HEK293 (cell line): ENCODE data around the gene MORF4L2.
A peak's percentile ranks its signal among the peaks of the same experiment; 100 is the strongest.

Experiments used
- CTCF ChIA-PET: fragments of 350-600 bp; formaldehyde crosslinking; extraction: SDS; loops from one replicate; lab custom pipeline; 2021; ENCODE audit warnings: antibody characterized with exemption; lab: Yijun Ruan, JAX
- POLR2A ChIA-PET: fragments of 300-600 bp; formaldehyde crosslinking; extraction: SDS; loops from one replicate; lab custom pipeline; 2020; ENCODE audit warnings: antibody characterized with exemption, inconsistent platforms; lab: Yijun Ruan, JAX
- H3K27ac ChIP-seq: fragments of 200-500 bp; sonication (Bioruptor generic); 2 replicates; pipeline ENCODE4 v1.5.1; 2014; ENCODE audit warnings: low read depth, low read length, control low read depth, inconsistent platforms; ENCODE audit errors: extremely low read depth
- H3K36me3 ChIP-seq, 2 experiments: fragments of 200-500 bp in 1 of 2; sonication (Bioruptor generic) in 1 of 2; 1 replicate in 1 of 2; 2 replicates in 1 of 2; pipeline ENCODE4 v1.5.1; 2014 to 2017; ENCODE audit warnings: inconsistent platforms in 2 of 2, low read length in 2 of 2; ENCODE audit not compliant: control insufficient read depth in 2 of 2, insufficient read depth in 1 of 2
- H3K4me1 ChIP-seq: fragments of 200-500 bp; sonication (Bioruptor generic); 2 replicates; pipeline ENCODE4 v1.5.1; 2014; ENCODE audit warnings: mild to moderate bottlenecking, low read length, inconsistent platforms; ENCODE audit not compliant: control insufficient read depth, insufficient read depth
- H3K4me3 ChIP-seq: 2 replicates; pipeline ENCODE4 v1.5.1; 2011; ENCODE audit warnings: low read depth, mild to moderate bottlenecking, control low read depth, low read length, moderate library complexity
- H3K9me3 ChIP-seq: fragments of 200-500 bp; sonication (Bioruptor generic); 2 replicates; pipeline ENCODE4 v1.5.1; 2014; ENCODE audit warnings: low read depth, low read length, inconsistent platforms; ENCODE audit not compliant: control insufficient read depth, insufficient read depth
- GFI1B ChIP-seq: fragments of 450-650 bp; formaldehyde crosslinking; IDR thresholded peaks from 2 replicates; pipeline ENCODE4 v1.5.1; 2016; ENCODE audit warnings: missing biosample characterization, missing genetic modification characterization
- WT1 ChIP-seq: fragments of 450-650 bp; formaldehyde crosslinking; IDR thresholded peaks from 2 replicates; pipeline ENCODE4 v1.5.1; 2016; ENCODE audit warnings: missing biosample characterization, missing genetic modification characterization
- YY1 ChIP-seq: fragments of 450-650 bp; formaldehyde crosslinking; IDR thresholded peaks from 2 replicates; pipeline ENCODE4 v1.5.1; 2018; ENCODE audit warnings: missing biosample characterization, missing genetic modification characterization
- ZBTB17 ChIP-seq: fragments of 450-650 bp; formaldehyde crosslinking; IDR thresholded peaks from 2 replicates; pipeline ENCODE4 v1.5.1; 2016; ENCODE audit warnings: missing biosample characterization, missing genetic modification characterization
- ZBTB20 ChIP-seq: fragments of 450-650 bp; formaldehyde crosslinking; IDR thresholded peaks from 2 replicates; pipeline ENCODE4 v1.5.1; 2016; ENCODE audit warnings: missing biosample characterization, missing genetic modification characterization
- ZBTB48 ChIP-seq: fragments of 450-650 bp; formaldehyde crosslinking; IDR thresholded peaks from 2 replicates; pipeline ENCODE4 v1.5.1; 2016; ENCODE audit warnings: missing biosample characterization, missing genetic modification characterization
- ZNF146 ChIP-seq: fragments of 450-650 bp; formaldehyde crosslinking; IDR thresholded peaks from 2 replicates; pipeline ENCODE4 v1.5.1; 2016; ENCODE audit warnings: missing biosample characterization, missing genetic modification characterization
- ZNF211 ChIP-seq: fragments of 450-650 bp; formaldehyde crosslinking; IDR thresholded peaks from 2 replicates; pipeline ENCODE4 v1.5.1; 2016; ENCODE audit warnings: low read depth, missing biosample characterization, missing genetic modification characterization
- ZNF324 ChIP-seq: fragments of 450-650 bp; formaldehyde crosslinking; IDR thresholded peaks from 2 replicates; pipeline ENCODE4 v1.5.1; 2016; ENCODE audit warnings: missing biosample characterization, missing genetic modification characterization
- ZNF335 ChIP-seq: fragments of 450-650 bp; formaldehyde crosslinking; conservative IDR thresholded peaks from 2 replicates; pipeline ENCODE4 v1.5.1; 2016; ENCODE audit warnings: missing biosample characterization, missing genetic modification characterization
- ZNF341 ChIP-seq: fragments of 450-650 bp; formaldehyde crosslinking; IDR thresholded peaks from 2 replicates; pipeline ENCODE4; 2016; ENCODE audit warnings: low read depth, missing biosample characterization, missing genetic modification characterization
- ZNF394 ChIP-seq: fragments of 450-650 bp; formaldehyde crosslinking; IDR thresholded peaks from 2 replicates; pipeline ENCODE4 v1.5.1; 2016; ENCODE audit warnings: missing biosample characterization, missing genetic modification characterization, mild to moderate bottlenecking, moderate library complexity, borderline replicate concordance
- ZNF48 ChIP-seq: fragments of 450-650 bp; formaldehyde crosslinking; IDR thresholded peaks from 2 replicates; pipeline ENCODE4 v1.5.1; 2016; ENCODE audit warnings: missing biosample characterization, missing genetic modification characterization
- ZNF529 ChIP-seq: fragments of 450-650 bp; formaldehyde crosslinking; IDR thresholded peaks from 2 replicates; pipeline ENCODE4 v1.5.1; 2017; ENCODE audit warnings: missing genetic modification characterization, missing biosample characterization; ENCODE audit not compliant: insufficient replicate concordance
- ZNF658 ChIP-seq: fragments of 450-650 bp; formaldehyde crosslinking; IDR thresholded peaks from 2 replicates; pipeline ENCODE4; 2016; ENCODE audit warnings: missing biosample characterization, missing genetic modification characterization
- ZNF76 ChIP-seq: fragments of 450-650 bp; formaldehyde crosslinking; IDR thresholded peaks from 2 replicates; pipeline ENCODE4; 2016; ENCODE audit warnings: low read depth, missing biosample characterization, missing genetic modification characterization, borderline replicate concordance
- TF ChIP-seq, protein P1 (sequence below): fragments of 450-650 bp; formaldehyde crosslinking; IDR thresholded peaks from 2 replicates; pipeline ENCODE4 v1.5.1; 2016; ENCODE audit warnings: missing biosample characterization, missing genetic modification characterization
- TF ChIP-seq, protein P2 (sequence below): fragments of 450-650 bp; formaldehyde crosslinking; IDR thresholded peaks from 2 replicates; pipeline ENCODE4 v1.5.1; 2016; ENCODE audit warnings: missing biosample characterization, missing genetic modification characterization
- TF ChIP-seq, protein P3 (sequence below): fragments of 450-650 bp; formaldehyde crosslinking; IDR thresholded peaks from 2 replicates; pipeline ENCODE4 v1.5.1; 2017; ENCODE audit warnings: missing biosample characterization, missing genetic modification characterization
- TF ChIP-seq, protein P4 (sequence below): fragments of 450-650 bp; formaldehyde crosslinking; IDR thresholded peaks from 2 replicates; pipeline ENCODE4 v1.5.1; 2016; ENCODE audit warnings: missing biosample characterization, missing genetic modification characterization
- TF ChIP-seq, protein P5 (sequence below): fragments of 450-650 bp; formaldehyde crosslinking; IDR thresholded peaks from 2 replicates; pipeline ENCODE4 v1.5.1; 2016; ENCODE audit warnings: missing biosample characterization, missing genetic modification characterization, borderline replicate concordance

Gene MORF4L2

DNA sequence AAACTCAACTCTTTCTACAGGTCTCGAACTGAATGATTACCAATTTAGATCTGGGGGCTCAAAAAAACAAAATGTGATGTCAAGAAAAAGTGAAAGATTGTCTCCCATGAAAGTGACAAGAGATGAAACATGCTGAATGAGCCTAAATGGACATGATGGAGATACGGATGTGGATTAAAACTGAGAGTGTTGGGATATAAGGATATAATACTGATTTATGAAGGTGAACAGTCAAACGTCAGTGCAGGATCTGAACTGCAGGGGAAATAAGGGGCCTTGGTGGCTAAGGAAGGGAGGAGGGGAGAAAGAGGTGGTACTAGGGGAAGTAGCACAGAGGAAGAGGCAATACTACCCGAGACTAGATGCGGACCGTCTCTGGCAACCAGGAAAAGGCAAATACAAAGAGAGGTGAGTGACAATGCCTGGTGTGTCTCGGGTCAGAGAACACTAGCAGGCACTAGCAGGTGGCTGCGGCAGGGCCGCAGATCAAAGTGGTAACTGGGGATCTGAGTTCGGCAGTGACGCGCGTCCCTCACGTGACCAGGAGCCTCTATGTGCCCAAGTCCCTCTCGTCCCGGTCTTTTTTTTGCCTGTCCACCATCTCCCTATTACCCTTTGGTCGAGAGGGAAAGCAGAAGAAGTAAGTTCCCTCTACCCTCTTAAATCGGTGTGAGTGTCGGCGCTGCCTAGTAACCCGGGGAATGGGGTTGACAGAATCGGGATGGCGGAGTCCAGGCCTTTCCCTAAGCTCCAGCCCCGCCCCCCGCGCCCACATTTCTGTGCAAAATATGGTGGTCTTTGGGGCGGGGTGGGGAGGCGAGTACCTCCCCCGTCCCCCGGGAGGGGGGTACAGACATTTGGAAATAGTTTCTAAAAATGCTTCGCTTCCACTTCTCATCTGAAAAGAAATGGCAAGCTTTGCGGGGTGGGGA lies 57.8 kb downstream of the MORF4L2 start, which contains the start of gene TCEAL1:
TCEAL1 (plus strand) TSS at position 590 of the 932 bp plus-strand sequence. CDS start 942 bp downstream, outside the sequence.
- ChIA-PET CTCF (interaction anchor here (0.7 to 1.3 kb wide), 4 partner anchors 13 to 144 kb away, joined by 3 to 4 read pairs (median 3); no protein-coding TSS in a partner anchor), POLR2A (interaction anchor here (1.8 to 2.7 kb wide), 2 partner anchors 18 to 58 kb away, joined by 7 to 11 read pairs; partner anchors contain the start of gene MORF4L2)
- no peaks in the 10 kb centered on the region for H3K9me3 ChIP-seq
- H3K36me3 ChIP-seq: peaks cover 0 to 5% of the 10 kb centered on the region in 2 experiments; a peak in 1 of 3 replicates
- H3K27ac ChIP-seq: peak within 1 kb of the TSS; percentile 84
- peak within 1 kb of the TSS; percentile 73 for H3K4me3 ChIP-seq
- peaks cover 4% of the 10 kb centered on the region; the same call in 1 of the 2 replicates for H3K4me1 ChIP-seq
- TF ChIP-seq ZNF211 (tag by site-specific recombination) (no peak), YY1 (tag by site-specific recombination) (peak; percentile 45; the same call in 1 of the 2 replicates), ZNF529 (tag by site-specific recombination) (no peak), ZNF324 (no peak), ZNF335 (peak; percentile 95), ZBTB20 (peak; percentile 99), ZNF76 (peak; percentile 21; the same call in 1 of the 2 replicates), GFI1B (no peak), ZNF48 (tag by site-specific recombination) (no peak), ZNF341 (tag by site-specific recombination) (peak; percentile 55), WT1 (tag by site-specific recombination) (no peak), ZNF146 (tag by site-specific recombination) (no peak), ZNF658 (tag by site-specific recombination) (no peak), ZBTB48 (tag by site-specific recombination) (peak; percentile 49), ZNF394 (tag by site-specific recombination) (no peak), ZBTB17 (peak; percentile 82)
- TF ChIP-seq, protein P1, sequence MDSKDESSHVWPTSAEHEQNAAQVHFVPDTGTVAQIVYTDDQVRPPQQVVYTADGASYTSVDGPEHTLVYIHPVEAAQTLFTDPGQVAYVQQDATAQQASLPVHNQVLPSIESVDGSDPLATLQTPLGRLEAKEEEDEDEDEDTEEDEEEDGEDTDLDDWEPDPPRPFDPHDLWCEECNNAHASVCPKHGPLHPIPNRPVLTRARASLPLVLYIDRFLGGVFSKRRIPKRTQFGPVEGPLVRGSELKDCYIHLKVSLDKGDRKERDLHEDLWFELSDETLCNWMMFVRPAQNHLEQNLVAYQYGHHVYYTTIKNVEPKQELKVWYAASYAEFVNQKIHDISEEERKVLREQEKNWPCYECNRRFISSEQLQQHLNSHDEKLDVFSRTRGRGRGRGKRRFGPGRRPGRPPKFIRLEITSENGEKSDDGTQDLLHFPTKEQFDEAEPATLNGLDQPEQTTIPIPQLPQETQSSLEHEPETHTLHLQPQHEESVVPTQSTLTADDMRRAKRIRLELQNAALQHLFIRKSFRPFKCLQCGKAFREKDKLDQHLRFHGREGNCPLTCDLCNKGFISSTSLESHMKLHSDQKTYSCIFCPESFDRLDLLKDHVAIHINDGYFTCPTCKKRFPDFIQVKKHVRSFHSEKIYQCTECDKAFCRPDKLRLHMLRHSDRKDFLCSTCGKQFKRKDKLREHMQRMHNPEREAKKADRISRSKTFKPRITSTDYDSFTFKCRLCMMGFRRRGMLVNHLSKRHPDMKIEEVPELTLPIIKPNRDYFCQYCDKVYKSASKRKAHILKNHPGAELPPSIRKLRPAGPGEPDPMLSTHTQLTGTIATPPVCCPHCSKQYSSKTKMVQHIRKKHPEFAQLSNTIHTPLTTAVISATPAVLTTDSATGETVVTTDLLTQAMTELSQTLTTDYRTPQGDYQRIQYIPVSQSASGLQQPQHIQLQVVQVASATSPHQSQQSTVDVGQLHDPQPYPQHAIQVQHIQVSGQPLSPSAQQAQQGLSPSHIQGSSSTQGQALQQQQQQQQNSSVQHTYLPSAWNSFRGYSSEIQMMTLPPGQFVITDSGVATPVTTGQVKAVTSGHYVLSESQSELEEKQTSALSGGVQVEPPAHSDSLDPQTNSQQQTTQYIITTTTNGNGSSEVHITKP (tag by site-specific recombination): peak; percentile 80
- TF ChIP-seq, protein P2, sequence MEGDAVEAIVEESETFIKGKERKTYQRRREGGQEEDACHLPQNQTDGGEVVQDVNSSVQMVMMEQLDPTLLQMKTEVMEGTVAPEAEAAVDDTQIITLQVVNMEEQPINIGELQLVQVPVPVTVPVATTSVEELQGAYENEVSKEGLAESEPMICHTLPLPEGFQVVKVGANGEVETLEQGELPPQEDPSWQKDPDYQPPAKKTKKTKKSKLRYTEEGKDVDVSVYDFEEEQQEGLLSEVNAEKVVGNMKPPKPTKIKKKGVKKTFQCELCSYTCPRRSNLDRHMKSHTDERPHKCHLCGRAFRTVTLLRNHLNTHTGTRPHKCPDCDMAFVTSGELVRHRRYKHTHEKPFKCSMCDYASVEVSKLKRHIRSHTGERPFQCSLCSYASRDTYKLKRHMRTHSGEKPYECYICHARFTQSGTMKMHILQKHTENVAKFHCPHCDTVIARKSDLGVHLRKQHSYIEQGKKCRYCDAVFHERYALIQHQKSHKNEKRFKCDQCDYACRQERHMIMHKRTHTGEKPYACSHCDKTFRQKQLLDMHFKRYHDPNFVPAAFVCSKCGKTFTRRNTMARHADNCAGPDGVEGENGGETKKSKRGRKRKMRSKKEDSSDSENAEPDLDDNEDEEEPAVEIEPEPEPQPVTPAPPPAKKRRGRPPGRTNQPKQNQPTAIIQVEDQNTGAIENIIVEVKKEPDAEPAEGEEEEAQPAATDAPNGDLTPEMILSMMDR (tag by site-specific recombination): peak; percentile 24; the same call in 1 of the 2 replicates
- TF ChIP-seq, protein P3, sequence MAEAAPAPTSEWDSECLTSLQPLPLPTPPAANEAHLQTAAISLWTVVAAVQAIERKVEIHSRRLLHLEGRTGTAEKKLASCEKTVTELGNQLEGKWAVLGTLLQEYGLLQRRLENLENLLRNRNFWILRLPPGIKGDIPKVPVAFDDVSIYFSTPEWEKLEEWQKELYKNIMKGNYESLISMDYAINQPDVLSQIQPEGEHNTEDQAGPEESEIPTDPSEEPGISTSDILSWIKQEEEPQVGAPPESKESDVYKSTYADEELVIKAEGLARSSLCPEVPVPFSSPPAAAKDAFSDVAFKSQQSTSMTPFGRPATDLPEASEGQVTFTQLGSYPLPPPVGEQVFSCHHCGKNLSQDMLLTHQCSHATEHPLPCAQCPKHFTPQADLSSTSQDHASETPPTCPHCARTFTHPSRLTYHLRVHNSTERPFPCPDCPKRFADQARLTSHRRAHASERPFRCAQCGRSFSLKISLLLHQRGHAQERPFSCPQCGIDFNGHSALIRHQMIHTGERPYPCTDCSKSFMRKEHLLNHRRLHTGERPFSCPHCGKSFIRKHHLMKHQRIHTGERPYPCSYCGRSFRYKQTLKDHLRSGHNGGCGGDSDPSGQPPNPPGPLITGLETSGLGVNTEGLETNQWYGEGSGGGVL (tag by site-specific recombination): no peak
- TF ChIP-seq, protein P4, sequence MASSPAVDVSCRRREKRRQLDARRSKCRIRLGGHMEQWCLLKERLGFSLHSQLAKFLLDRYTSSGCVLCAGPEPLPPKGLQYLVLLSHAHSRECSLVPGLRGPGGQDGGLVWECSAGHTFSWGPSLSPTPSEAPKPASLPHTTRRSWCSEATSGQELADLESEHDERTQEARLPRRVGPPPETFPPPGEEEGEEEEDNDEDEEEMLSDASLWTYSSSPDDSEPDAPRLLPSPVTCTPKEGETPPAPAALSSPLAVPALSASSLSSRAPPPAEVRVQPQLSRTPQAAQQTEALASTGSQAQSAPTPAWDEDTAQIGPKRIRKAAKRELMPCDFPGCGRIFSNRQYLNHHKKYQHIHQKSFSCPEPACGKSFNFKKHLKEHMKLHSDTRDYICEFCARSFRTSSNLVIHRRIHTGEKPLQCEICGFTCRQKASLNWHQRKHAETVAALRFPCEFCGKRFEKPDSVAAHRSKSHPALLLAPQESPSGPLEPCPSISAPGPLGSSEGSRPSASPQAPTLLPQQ (tag by site-specific recombination): peak; percentile 44; the same call in 1 of the 2 replicates
- TF ChIP-seq, protein P5, sequence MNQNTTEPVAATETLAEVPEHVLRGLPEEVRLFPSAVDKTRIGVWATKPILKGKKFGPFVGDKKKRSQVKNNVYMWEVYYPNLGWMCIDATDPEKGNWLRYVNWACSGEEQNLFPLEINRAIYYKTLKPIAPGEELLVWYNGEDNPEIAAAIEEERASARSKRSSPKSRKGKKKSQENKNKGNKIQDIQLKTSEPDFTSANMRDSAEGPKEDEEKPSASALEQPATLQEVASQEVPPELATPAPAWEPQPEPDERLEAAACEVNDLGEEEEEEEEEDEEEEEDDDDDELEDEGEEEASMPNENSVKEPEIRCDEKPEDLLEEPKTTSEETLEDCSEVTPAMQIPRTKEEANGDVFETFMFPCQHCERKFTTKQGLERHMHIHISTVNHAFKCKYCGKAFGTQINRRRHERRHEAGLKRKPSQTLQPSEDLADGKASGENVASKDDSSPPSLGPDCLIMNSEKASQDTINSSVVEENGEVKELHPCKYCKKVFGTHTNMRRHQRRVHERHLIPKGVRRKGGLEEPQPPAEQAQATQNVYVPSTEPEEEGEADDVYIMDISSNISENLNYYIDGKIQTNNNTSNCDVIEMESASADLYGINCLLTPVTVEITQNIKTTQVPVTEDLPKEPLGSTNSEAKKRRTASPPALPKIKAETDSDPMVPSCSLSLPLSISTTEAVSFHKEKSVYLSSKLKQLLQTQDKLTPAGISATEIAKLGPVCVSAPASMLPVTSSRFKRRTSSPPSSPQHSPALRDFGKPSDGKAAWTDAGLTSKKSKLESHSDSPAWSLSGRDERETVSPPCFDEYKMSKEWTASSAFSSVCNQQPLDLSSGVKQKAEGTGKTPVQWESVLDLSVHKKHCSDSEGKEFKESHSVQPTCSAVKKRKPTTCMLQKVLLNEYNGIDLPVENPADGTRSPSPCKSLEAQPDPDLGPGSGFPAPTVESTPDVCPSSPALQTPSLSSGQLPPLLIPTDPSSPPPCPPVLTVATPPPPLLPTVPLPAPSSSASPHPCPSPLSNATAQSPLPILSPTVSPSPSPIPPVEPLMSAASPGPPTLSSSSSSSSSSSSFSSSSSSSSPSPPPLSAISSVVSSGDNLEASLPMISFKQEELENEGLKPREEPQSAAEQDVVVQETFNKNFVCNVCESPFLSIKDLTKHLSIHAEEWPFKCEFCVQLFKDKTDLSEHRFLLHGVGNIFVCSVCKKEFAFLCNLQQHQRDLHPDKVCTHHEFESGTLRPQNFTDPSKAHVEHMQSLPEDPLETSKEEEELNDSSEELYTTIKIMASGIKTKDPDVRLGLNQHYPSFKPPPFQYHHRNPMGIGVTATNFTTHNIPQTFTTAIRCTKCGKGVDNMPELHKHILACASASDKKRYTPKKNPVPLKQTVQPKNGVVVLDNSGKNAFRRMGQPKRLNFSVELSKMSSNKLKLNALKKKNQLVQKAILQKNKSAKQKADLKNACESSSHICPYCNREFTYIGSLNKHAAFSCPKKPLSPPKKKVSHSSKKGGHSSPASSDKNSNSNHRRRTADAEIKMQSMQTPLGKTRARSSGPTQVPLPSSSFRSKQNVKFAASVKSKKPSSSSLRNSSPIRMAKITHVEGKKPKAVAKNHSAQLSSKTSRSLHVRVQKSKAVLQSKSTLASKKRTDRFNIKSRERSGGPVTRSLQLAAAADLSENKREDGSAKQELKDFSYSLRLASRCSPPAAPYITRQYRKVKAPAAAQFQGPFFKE (tag by site-specific recombination): no peak
